HCT116 (cell line): ENCODE data around the gene PAQR8. TPM values are rescaled to one million over a fixed set of nuclear protein-coding genes. Genes with fewer than 3 reads are reported as not detected.

Source experiments
- ATAC-seq: fragments of 200-7000 bp; cut with Tn5 transposase; 2 replicates; pipeline ENCODE4 v1.9.1; 2020; ENCODE audit warnings: mild to moderate bottlenecking, moderate library complexity
- BruUV-seq: library from RNA; stranded (reverse); fragments of 400-500 nt; replicated peaks from 2 replicates; lab custom pipeline; 2021; lab: Mats Ljungman, UMichigan
- CTCF ChIA-PET: fragments of 300-600 bp; sonication (Branson Sonifier 250); formaldehyde crosslinking; loops from one replicate; lab custom pipeline; 2021; ENCODE audit warnings: antibody characterized with exemption; lab: Charles Lee
- POLR2A ChIA-PET: fragments of 300-600, 350-600 bp; sonication (Branson Sonifier 250); formaldehyde crosslinking; loops from one replicate; lab custom pipeline; 2021; ENCODE audit warnings: antibody characterized with exemption; lab: Charles Lee
- RAD21 ChIA-PET, 2 experiments: fragments of 300-600 bp; sonication (Branson Sonifier 250); formaldehyde crosslinking; loops; one replicate each; lab custom pipeline; 2023; ENCODE audit warnings: low total read pairs in 2 of 2; ENCODE audit not compliant: uncharacterized antibody in 2 of 2, unreplicated experiment in 2 of 2, low non-redundant PET in 1 of 2; lab: Charles Lee
- DNase-seq: peaks from one replicate; pipeline ENCODE4 v3.0.0-alpha.2; 2010; ENCODE audit warnings: low read depth, low spot score
- H2AFZ ChIP-seq: fragments of 200-600 bp; shearing (Covaris generic), sonication (generic); 2 replicates; pipeline ENCODE4 v1.6.1; 2017; ENCODE audit warnings: low read depth, mixed run types, mixed read lengths, antibody characterized with exemption, low read length; ENCODE audit not compliant: poor library complexity, severe bottlenecking
- H3K27ac ChIP-seq: 2 replicates; pipeline ENCODE4 v1.5.1; 2012; ENCODE audit warnings: low read depth, low read length
- H3K27me3 ChIP-seq: fragments of 200-600 bp; sonication (generic); 2 replicates; pipeline ENCODE4 v1.6.1; 2016; ENCODE audit warnings: mixed run types, low read length, mixed read lengths; ENCODE audit not compliant: insufficient read depth
- H3K36me3 ChIP-seq, 2 experiments: fragments of 200-500 bp in 1 of 2; fragments of 200-600 bp in 1 of 2; sonication (Bioruptor generic) in 1 of 2; sonication (generic) in 1 of 2; 2 replicates each; pipeline versions ENCODE4 v1.5.1 to v1.6.1; 2014 to 2016; ENCODE audit warnings: low read length in 2 of 2, inconsistent platforms in 1 of 2, mixed read lengths in 1 of 2, mixed run types in 1 of 2; ENCODE audit not compliant: insufficient read depth in 2 of 2, control insufficient read depth in 1 of 2
- H3K4me1 ChIP-seq, 2 experiments: fragments of 200-600 bp in 1 of 2; sonication (generic) in 1 of 2; 2 replicates each; pipeline versions ENCODE4 v1.5.1 to v1.6.1; 2012 to 2017; ENCODE audit warnings: low read length in 2 of 2, inconsistent platforms in 1 of 2, mild to moderate bottlenecking in 1 of 2, mixed read lengths in 1 of 2, mixed run types in 1 of 2, moderate library complexity in 1 of 2; ENCODE audit not compliant: insufficient read depth in 2 of 2, control insufficient read depth in 1 of 2
- H3K4me2 ChIP-seq: fragments of 200-600 bp; sonication (generic); 2 replicates; pipeline ENCODE4 v1.6.1; 2017; ENCODE audit warnings: mixed run types, low read length, mixed read lengths
- H3K4me3 ChIP-seq, 2 experiments: fragments of 200-600 bp in 1 of 2; sonication (generic) in 1 of 2; replicated peaks in 1 of 2; 2 replicates each; pipeline ENCODE4 v1.5.1; 2011 to 2016; ENCODE audit warnings: low read length in 2 of 2, control low read depth in 1 of 2, low read depth in 1 of 2, mild to moderate bottlenecking in 1 of 2, mixed read lengths in 1 of 2, mixed run types in 1 of 2
- H3K79me2 ChIP-seq: fragments of 200-600 bp; sonication (generic); 2 replicates; pipeline ENCODE4 v1.6.1; 2017; ENCODE audit warnings: mild to moderate bottlenecking, mixed run types, low read length, moderate library complexity, mixed read lengths; ENCODE audit not compliant: insufficient read depth
- H3K9ac ChIP-seq: fragments of 200-600 bp; sonication (generic); 2 replicates; pipeline ENCODE4 v1.6.1; 2016; ENCODE audit warnings: low read length, mixed read lengths
- H3K9me2 ChIP-seq: fragments of 200-600 bp; sonication (generic), shearing (Covaris generic); 2 replicates; pipeline ENCODE4 v1.6.1; 2017; ENCODE audit warnings: mixed run types, mild to moderate bottlenecking, moderate library complexity; ENCODE audit not compliant: insufficient read depth
- H3K9me3 ChIP-seq, 2 experiments: fragments of 200-500 bp in 1 of 2; fragments of 200-600 bp in 1 of 2; sonication (Bioruptor generic) in 1 of 2; sonication (generic) in 1 of 2; 2 replicates each; pipeline ENCODE4 v1.6.1; 2014 to 2017; ENCODE audit warnings: low read length in 2 of 2, mixed read lengths in 2 of 2, inconsistent platforms in 1 of 2, low read depth in 1 of 2, mild to moderate bottlenecking in 1 of 2, mixed run types in 1 of 2, moderate library complexity in 1 of 2; ENCODE audit not compliant: control insufficient read depth in 1 of 2, insufficient read depth in 1 of 2
- H4K20me1 ChIP-seq: fragments of 200-600 bp; sonication (generic), shearing (Covaris generic); 2 replicates; pipeline ENCODE4 v1.6.1; 2017; ENCODE audit warnings: mixed run types, mild to moderate bottlenecking, moderate library complexity; ENCODE audit not compliant: insufficient read depth
- ELF1 ChIP-seq: IDR thresholded peaks from 2 replicates; pipeline ENCODE4 v1.6.1; 2012; ENCODE audit warnings: low read depth, borderline replicate concordance
- EZH2 ChIP-seq: fragments of 200-600 bp; sonication (generic); IDR thresholded peaks from 2 replicates; pipeline ENCODE4 v1.6.1; 2017; ENCODE audit warnings: antibody characterized with exemption, mixed run types
- EZH2phosphoT487 ChIP-seq: fragments of 200-600 bp; IDR thresholded peaks from 2 replicates; pipeline ENCODE4 v1.6.1; 2018; ENCODE audit warnings: antibody characterized with exemption, borderline replicate concordance
- FOSL1 ChIP-seq: IDR thresholded peaks from 2 replicates; pipeline ENCODE4 v1.6.1; 2012; ENCODE audit warnings: low read depth
- JUND ChIP-seq: IDR thresholded peaks from 2 replicates; pipeline ENCODE4 v1.6.1; 2012
- MAX ChIP-seq: IDR thresholded peaks from 2 replicates; pipeline ENCODE4 v1.6.1; 2012
- POLR2A ChIP-seq: IDR thresholded peaks from 2 replicates; pipeline ENCODE4 v1.7.0; 2011; ENCODE audit warnings: borderline replicate concordance; ENCODE audit not compliant: insufficient read depth, insufficient read length; ENCODE audit errors: extremely low read depth
- POLR2AphosphoS5 ChIP-seq: IDR thresholded peaks from 2 replicates; pipeline ENCODE4 v1.6.1; 2011; ENCODE audit warnings: mild to moderate bottlenecking, low read depth, low read length, moderate library complexity
- SIN3A ChIP-seq: IDR thresholded peaks from 2 replicates; pipeline ENCODE4 v1.6.1; 2012; ENCODE audit warnings: low read depth
- SRF ChIP-seq: IDR thresholded peaks from 2 replicates; pipeline ENCODE4 v1.6.1; 2012; ENCODE audit warnings: low read depth
- TCF7L2 ChIP-seq: IDR thresholded peaks from 2 replicates; pipeline ENCODE4 v1.7.0; 2011; ENCODE audit warnings: borderline replicate concordance, inconsistent platforms; ENCODE audit not compliant: insufficient read depth, insufficient read length; ENCODE audit errors: extremely low read depth
- YY1 ChIP-seq: IDR thresholded peaks from 2 replicates; pipeline ENCODE4 v1.6.1; 2011; ENCODE audit warnings: low read length, low read depth, moderate library complexity, mild to moderate bottlenecking; ENCODE audit not compliant: insufficient replicate concordance; ENCODE audit errors: extremely low read depth
- ZBTB33 ChIP-seq: IDR thresholded peaks from 2 replicates; pipeline ENCODE4 v1.6.1; 2011; ENCODE audit warnings: mild to moderate bottlenecking, low read length, moderate library complexity; ENCODE audit not compliant: insufficient replicate concordance; ENCODE audit errors: extremely low read depth
- ZNF274 ChIP-seq: fragments of 200-500 bp; sonication (Bioruptor generic); IDR thresholded peaks from 2 replicates; pipeline ENCODE4 v1.6.1; 2014; ENCODE audit warnings: mild to moderate bottlenecking, low read depth, low read length, inconsistent platforms
- intact Hi-C: fragments of 100-400 bp; cut with micrococcal nuclease; formaldehyde crosslinking; loops from 2 replicates; pipeline ENCODE4 v1.10.0; 2022
- total RNA-seq: library from RNA; stranded (reverse); gene quantifications from one replicate; pipeline ENCODE4 v1.2.1, GENCODE V29; 2021; ENCODE audit not compliant: unreplicated experiment

The PAQR8 gene
- total RNA-seq, 1 experiment from 2014 or later = 5.9 TPM

DNA sequence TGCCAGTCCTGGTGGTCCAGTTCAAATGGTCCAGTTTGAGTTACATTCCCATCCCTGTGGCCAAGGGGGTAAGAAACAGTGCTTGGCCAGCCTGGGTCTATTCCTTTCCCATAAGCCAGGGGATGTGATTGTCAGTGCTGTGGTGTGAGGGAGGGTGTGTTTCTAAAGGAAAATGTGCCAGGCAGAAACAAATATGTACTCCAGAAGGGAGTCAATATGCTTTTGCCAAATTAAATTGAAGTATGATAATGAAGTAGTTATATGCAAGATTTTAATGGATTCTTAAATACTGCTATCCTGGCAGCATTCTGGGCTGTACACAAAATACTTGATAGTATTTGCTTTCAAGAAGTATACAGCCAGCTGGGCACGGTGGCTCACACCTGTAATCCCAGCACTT is 16.6 kb upstream of the PAQR8 start:
- ChIA-PET RAD21 (no interaction called here), CTCF (interaction anchor here (1.0 kb wide), 1 partner anchor 18 kb away, joined by 3 read pairs; no protein-coding TSS in a partner anchor), POLR2A (no interaction called here)
- intact Hi-C loops = no loop called here
- Histone ChIP-seq H3K27me3 (no peaks in the 10 kb centered on the region), H3K9me3 (no peaks in the 10 kb centered on the region), H3K79me2 (no peaks in the 10 kb centered on the region), H3K4me3 (no peak overlapping the region), H3K36me3 (no peaks in the 10 kb centered on the region), H3K9me2 (no peaks in the 10 kb centered on the region), H3K4me2 (no peak overlapping the region), H4K20me1 (no peaks in the 10 kb centered on the region), H2AFZ (no peak overlapping the region), H3K4me1 (peaks cover 0 to 7% of the 10 kb centered on the region in 2 experiments; a peak in 2 of 4 replicates), H3K27ac (no peak overlapping the region), H3K9ac (no peak overlapping the region)
- TF ChIP-seq SIN3A (no peak), ZNF274 (no peak), MAX (no peak), JUND (no peak), POLR2A (no peak), ELF1 (no peak), EZH2 (no peak), FOSL1 (no peak), TCF7L2 (no peak), SRF (no peak), YY1 (no peak), EZH2phosphoT487 (no peak), ZBTB33 (no peak), POLR2AphosphoS5 (no peak)
- no peak for DNase-seq
- ATAC-seq = no peak
- BruUV-seq = no TSS peak
